GM12891 (cell line): ENCODE measurements around the gene RRAS.

Source experiments
- POLR2AphosphoS5 ChIP-seq: IDR thresholded peaks from 2 replicates; pipeline ENCODE4 v1.6.1; 2011; ENCODE audit warnings: low read depth, low read length, control low read depth
- TAF1 ChIP-seq: IDR thresholded peaks from 2 replicates; pipeline ENCODE4 v1.6.1; 2011; ENCODE audit warnings: low read depth, low read length, control low read depth

GRCh38 chr19:49615861-49616260, 24.1 kb downstream of the RRAS start:
- TF ChIP-seq TAF1 (no peak), POLR2AphosphoS5 (no peak)
